Neural progenitor cell (in vitro differentiated cells): ENCODE data around the gene PIWIL1. TPM values are rescaled to one million over a fixed set of nuclear protein-coding genes. Genes with fewer than 3 reads are reported as not detected.

ENCODE experiments used
- DNase-seq: peaks from one replicate; pipeline ENCODE4 v3.0.0-alpha.2; 2016; ENCODE audit warnings: low spot score
- H2AFZ ChIP-seq: fragments of 200-600 bp; sonication (generic); replicated peaks from 2 replicates; pipeline ENCODE4 v1.6.1; 2016; ENCODE audit warnings: antibody characterized with exemption
- H3F3A ChIP-seq: fragments of 200-600 bp; sonication (generic); 2 replicates; pipeline ENCODE4 v1.6.1; 2016; ENCODE audit warnings: antibody characterized with exemption, low read depth
- H3K27ac ChIP-seq: fragments of 200-600 bp; sonication (generic); 2 replicates; pipeline ENCODE4 v1.5.1; 2016; ENCODE audit warnings: mild to moderate bottlenecking
- H3K27me3 ChIP-seq: fragments of 200-600 bp; sonication (generic); 2 replicates; pipeline ENCODE4 v1.6.1; 2016; ENCODE audit warnings: mild to moderate bottlenecking, moderate library complexity
- H3K36me3 ChIP-seq: fragments of 200-600 bp; sonication (generic); 2 replicates; pipeline ENCODE4 v1.5.1; 2016
- H3K4me1 ChIP-seq: fragments of 200-600 bp; sonication (generic); 2 replicates; pipeline ENCODE4 v1.6.1; 2016; ENCODE audit warnings: mixed run types
- H3K4me2 ChIP-seq: fragments of 200-600 bp; sonication (generic); 2 replicates; pipeline ENCODE4 v1.6.1; 2016
- H3K4me3 ChIP-seq: fragments of 200-600 bp; sonication (generic); 2 replicates; pipeline ENCODE4 v1.5.1; 2016
- H3K79me2 ChIP-seq: fragments of 200-600 bp; sonication (generic); 2 replicates; pipeline ENCODE4 v1.6.1; 2016; ENCODE audit warnings: low read depth
- H3K9ac ChIP-seq: fragments of 200-600 bp; sonication (generic); 2 replicates; pipeline ENCODE4 v1.6.1; 2016
- H3K9me3 ChIP-seq: fragments of 200-600 bp; sonication (generic); 2 replicates; pipeline ENCODE4 v1.5.1; 2016; ENCODE audit warnings: low read depth
- H4K20me1 ChIP-seq: fragments of 200-600 bp; sonication (generic); 2 replicates; pipeline ENCODE4 v1.6.1; 2016; ENCODE audit warnings: low read depth
- H3K27ac Mint-ChIP-seq: 3 replicates; pipeline ENCODE4 v1.8.0; 2021; ENCODE audit warnings: mixed read lengths
- H3K27me3 Mint-ChIP-seq: 2 replicates; pipeline ENCODE4 v1.8.0; 2022; ENCODE audit warnings: low read depth, mild to moderate bottlenecking, inconsistent platforms, moderate library complexity, mixed read lengths; ENCODE audit not compliant: insufficient read depth
- H3K36me3 Mint-ChIP-seq: 3 replicates; pipeline ENCODE4 v1.8.0; 2021; ENCODE audit warnings: mixed read lengths
- H3K4me1 Mint-ChIP-seq: 3 replicates; pipeline ENCODE4 v1.8.0; 2021; ENCODE audit warnings: mixed read lengths
- H3K4me3 Mint-ChIP-seq: 3 replicates; pipeline ENCODE4 v1.8.0; 2021; ENCODE audit warnings: mild to moderate bottlenecking, moderate library complexity, mixed read lengths
- H3K9me3 Mint-ChIP-seq: 3 replicates; pipeline ENCODE4 v1.8.0; 2020; ENCODE audit warnings: mixed read lengths
- EZH2 ChIP-seq: fragments of 200-600 bp; sonication (generic); IDR thresholded peaks from 2 replicates; pipeline ENCODE4 v1.6.1; 2017; ENCODE audit warnings: antibody characterized with exemption, mild to moderate bottlenecking, moderate library complexity
- EZH2phosphoT487 ChIP-seq: fragments of 200-600 bp; sonication (generic); IDR thresholded peaks from 2 replicates; pipeline ENCODE4 v1.6.1; 2017; ENCODE audit warnings: antibody characterized with exemption
- total RNA-seq: library from RNA; depleted of rRNA; stranded (reverse); fragments of >200 nt; gene quantifications from 2 replicates; pipeline ENCODE4 v1.2.3, GENCODE V29; 2015; ENCODE audit warnings: low replicate concordance
- TF ChIP-seq, protein P1 (sequence below): fragments of 200-600 bp; sonication (generic); IDR thresholded peaks from 2 replicates; pipeline ENCODE4 v1.5.1; 2017; ENCODE audit warnings: antibody characterized with exemption, mild to moderate bottlenecking

The PIWIL1 gene
- total RNA-seq, 1 donor from 2014 or later, result not detected

DNA sequence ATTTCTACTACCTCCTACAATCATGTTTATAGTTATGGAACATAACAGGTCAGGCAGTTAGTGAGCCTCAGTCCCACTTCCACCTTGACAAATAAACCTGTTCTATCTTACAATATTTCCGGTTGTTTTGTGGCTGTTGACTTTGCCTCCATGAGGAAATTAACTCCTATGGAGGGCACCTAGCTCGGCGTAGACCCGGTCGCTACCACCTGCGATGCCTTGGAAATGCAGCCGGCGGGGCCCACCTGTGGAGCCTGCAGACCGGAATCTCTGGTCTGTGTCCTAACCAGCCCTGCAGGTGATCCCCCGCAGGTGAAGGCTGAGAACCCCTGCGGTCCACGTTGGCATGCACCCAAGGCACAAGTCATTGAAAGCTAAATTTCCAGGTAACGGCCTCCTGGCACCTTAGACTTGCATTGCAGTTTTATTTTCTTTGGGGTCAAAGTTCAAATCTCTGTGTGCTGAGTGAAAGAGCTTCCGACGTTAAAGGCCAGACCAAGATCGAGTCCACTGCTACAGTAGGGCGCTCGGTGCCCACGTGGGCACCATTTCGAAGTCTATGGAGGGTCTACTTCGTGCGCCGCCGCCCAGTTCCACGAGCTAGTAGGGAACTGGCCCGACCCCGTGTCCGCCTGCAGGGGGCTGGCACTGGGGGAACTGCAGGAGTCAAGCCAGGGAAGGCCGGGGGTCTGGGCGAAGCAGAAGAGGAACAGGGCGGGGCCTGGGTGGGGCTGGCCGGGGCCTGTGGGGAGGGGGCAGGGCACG lies 782 bp upstream of the PIWIL1 start:
- no peak overlapping the region for H3K4me3 ChIP-seq
- H3K27me3 ChIP-seq, result peaks cover 38% of the 10 kb centered on the region
- no peaks in the 10 kb centered on the region for H3K36me3 Mint-ChIP-seq
- peaks cover 13% of the 10 kb centered on the region for H3K27me3 Mint-ChIP-seq
- H3F3A ChIP-seq, result no peaks in the 10 kb centered on the region
- no peak for DNase-seq
- H3K27ac ChIP-seq, result no peak overlapping the region
- no peak overlapping the region for H3K4me2 ChIP-seq
- TF ChIP-seq EZH2 (no peak), EZH2phosphoT487 (no peak)
- TF ChIP-seq, protein P1, sequence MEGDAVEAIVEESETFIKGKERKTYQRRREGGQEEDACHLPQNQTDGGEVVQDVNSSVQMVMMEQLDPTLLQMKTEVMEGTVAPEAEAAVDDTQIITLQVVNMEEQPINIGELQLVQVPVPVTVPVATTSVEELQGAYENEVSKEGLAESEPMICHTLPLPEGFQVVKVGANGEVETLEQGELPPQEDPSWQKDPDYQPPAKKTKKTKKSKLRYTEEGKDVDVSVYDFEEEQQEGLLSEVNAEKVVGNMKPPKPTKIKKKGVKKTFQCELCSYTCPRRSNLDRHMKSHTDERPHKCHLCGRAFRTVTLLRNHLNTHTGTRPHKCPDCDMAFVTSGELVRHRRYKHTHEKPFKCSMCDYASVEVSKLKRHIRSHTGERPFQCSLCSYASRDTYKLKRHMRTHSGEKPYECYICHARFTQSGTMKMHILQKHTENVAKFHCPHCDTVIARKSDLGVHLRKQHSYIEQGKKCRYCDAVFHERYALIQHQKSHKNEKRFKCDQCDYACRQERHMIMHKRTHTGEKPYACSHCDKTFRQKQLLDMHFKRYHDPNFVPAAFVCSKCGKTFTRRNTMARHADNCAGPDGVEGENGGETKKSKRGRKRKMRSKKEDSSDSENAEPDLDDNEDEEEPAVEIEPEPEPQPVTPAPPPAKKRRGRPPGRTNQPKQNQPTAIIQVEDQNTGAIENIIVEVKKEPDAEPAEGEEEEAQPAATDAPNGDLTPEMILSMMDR, result no peak
- no peak overlapping the region for H3K9ac ChIP-seq
- H3K4me3 Mint-ChIP-seq, result no peak overlapping the region
- H3K4me1 Mint-ChIP-seq, result peaks cover 20% of the 10 kb centered on the region
- H4K20me1 ChIP-seq, result no peaks in the 10 kb centered on the region
- H3K9me3 ChIP-seq, result no peaks in the 10 kb centered on the region
- H3K4me1 ChIP-seq, result no peaks in the 10 kb centered on the region
- no peak overlapping the region for H3K27ac Mint-ChIP-seq
- no peaks in the 10 kb centered on the region for H3K36me3 ChIP-seq
- H3K9me3 Mint-ChIP-seq, result peaks cover 30% of the 10 kb centered on the region
- no peak overlapping the region for H2AFZ ChIP-seq
- H3K79me2 ChIP-seq, result no peaks in the 10 kb centered on the region

DNA sequence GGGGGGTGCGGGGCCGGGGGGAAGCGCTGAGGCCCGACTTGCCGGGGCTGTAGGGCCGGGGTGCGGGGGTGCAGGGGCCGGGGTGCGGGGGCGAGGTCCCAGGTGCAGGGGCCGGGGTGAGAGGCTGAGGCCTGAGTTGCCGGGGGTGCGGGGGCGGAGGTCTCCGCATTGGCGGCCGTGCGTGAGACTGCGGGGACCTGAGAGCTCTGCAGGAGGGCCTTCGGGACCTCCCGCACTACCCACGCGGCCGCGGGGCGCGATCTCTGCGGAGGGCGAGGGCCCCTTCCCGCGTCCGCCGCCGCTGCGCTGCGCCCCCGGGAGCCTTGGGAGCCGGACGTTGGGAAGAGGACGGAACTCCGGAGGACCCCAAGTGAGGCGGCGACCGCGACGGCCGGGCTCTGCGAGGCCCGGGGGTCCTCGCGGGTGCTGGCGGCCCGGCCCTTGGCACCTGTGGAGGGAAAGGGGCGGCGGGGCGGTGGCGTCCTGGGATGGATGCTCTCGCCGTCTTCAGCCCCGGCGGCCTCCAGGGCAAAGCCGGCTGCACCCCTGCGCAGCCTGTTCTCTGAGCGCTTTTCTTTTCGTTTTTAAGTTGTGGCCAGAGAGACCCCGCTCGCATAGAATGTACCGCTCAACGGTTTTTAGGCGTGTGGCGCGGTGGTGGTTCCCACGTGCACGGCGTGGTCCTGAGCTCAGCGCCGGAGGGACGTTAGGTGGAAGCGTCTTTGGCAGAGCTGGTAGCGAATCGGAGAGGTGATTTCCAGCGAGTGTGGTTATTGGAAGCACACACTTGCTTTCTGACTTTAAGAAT lies 1.3 kb downstream of the PIWIL1 start:
- Histone ChIP-seq H3K27me3 (peaks cover 20% of the 10 kb centered on the region), H3K4me3 (no peak overlapping the region), H2AFZ (no peak overlapping the region), H3F3A (no peaks in the 10 kb centered on the region), H3K27ac (no peak overlapping the region), H3K36me3 (no peaks in the 10 kb centered on the region), H3K9me3 (no peaks in the 10 kb centered on the region), H3K79me2 (no peaks in the 10 kb centered on the region), H3K4me2 (no peak overlapping the region), H3K4me1 (no peaks in the 10 kb centered on the region), H4K20me1 (no peaks in the 10 kb centered on the region), H3K9ac (no peak overlapping the region)
- no peaks in the 10 kb centered on the region for H3K36me3 Mint-ChIP-seq
- TF ChIP-seq EZH2 (no peak), EZH2phosphoT487 (no peak)
- TF ChIP-seq, protein P1, result no peak
- DNase-seq, result no peak
- H3K27me3 Mint-ChIP-seq, result peaks cover 8% of the 10 kb centered on the region
- H3K4me3 Mint-ChIP-seq, result no peak overlapping the region
- peaks cover 17% of the 10 kb centered on the region for H3K9me3 Mint-ChIP-seq
- peaks cover 15% of the 10 kb centered on the region for H3K4me1 Mint-ChIP-seq
- H3K27ac Mint-ChIP-seq, result no peak overlapping the region

DNA sequence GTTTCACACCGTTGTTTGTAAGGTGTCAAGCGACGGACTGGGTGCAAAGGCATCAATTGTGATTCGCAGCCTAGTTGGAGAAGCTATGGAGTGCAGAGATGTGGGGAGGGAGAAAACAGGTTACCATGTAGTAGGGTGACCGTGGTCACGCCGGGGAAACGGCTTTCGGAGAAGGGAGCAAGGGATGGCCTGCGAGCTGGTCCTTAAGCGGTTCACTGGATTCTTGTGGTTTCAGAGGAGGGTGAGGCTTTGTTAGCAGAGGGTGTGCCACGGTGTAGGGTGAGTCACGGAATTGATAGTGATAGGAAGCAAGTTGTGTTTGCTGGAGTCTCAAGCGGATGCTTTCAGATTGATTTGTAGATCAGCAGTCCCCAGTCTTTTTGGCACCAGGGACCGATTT lies 2.3 kb downstream of the PIWIL1 start:
- Histone ChIP-seq H3K4me1 (no peaks in the 10 kb centered on the region), H3F3A (no peaks in the 10 kb centered on the region), H3K36me3 (no peaks in the 10 kb centered on the region), H4K20me1 (no peaks in the 10 kb centered on the region), H3K27me3 (peaks cover 10% of the 10 kb centered on the region), H3K9me3 (no peaks in the 10 kb centered on the region), H3K27ac (no peak overlapping the region), H3K79me2 (no peaks in the 10 kb centered on the region), H3K4me3 (no peak overlapping the region), H3K4me2 (no peak overlapping the region), H3K9ac (no peak overlapping the region), H2AFZ (no peak overlapping the region)
- no peak for TF ChIP-seq EZH2
- TF ChIP-seq, protein P1, result no peak
- TF ChIP-seq EZH2phosphoT487, result no peak
- peaks cover 9% of the 10 kb centered on the region for H3K9me3 Mint-ChIP-seq
- H3K27me3 Mint-ChIP-seq, result peaks cover 1% of the 10 kb centered on the region
- no peak for DNase-seq
- peaks cover 8% of the 10 kb centered on the region for H3K4me1 Mint-ChIP-seq
- H3K27ac Mint-ChIP-seq, result no peak overlapping the region
- H3K4me3 Mint-ChIP-seq, result no peak overlapping the region
- H3K36me3 Mint-ChIP-seq, result no peaks in the 10 kb centered on the region
